DMS79 (cell line): ENCODE data around the gene SMIM5.

Source experiments
- DNase-seq: peaks from one replicate; lab custom pipeline; 2025; lab: John Stamatoyannopoulos, UW

SMIM5 gene

GRCh38 chr17:75667825-75668224 is 34.6 kb downstream of the SMIM5 start:
- no peak for DNase-seq

- DNase-seq, result no peak
Observed at GRCh38 chr17:75668489-75668888, 35.3 kb downstream of the SMIM5 start.

GRCh38 chr17:75670868-75671267 is 37.6 kb downstream of the SMIM5 start:
- DNase-seq, result no peak

GRCh38 chr17:75672011-75672410 is 38.8 kb downstream of the SMIM5 start:
- DNase-seq, result no peak

- no peak for DNase-seq
Observed at GRCh38 chr17:75673487-75673886, 40.3 kb downstream of the SMIM5 start.

GRCh38 chr17:75676461-75676860 is 43.2 kb downstream of the SMIM5 start:
- no peak for DNase-seq

GRCh38 chr17:75679706-75680211 is 46.5 kb downstream of the SMIM5 start:
- no peak for DNase-seq

GRCh38 chr17:75680431-75680830 is 47.2 kb downstream of the SMIM5 start:
- no peak for DNase-seq

GRCh38 chr17:75681289-75681688 is 48.1 kb downstream of the SMIM5 start:
- no peak for DNase-seq

- DNase-seq, result no peak
Observed at GRCh38 chr17:75683583-75683982, 50.3 kb downstream of the SMIM5 start.

- DNase-seq, result no peak
Observed at GRCh38 chr17:75684249-75684648, 51.0 kb downstream of the SMIM5 start.

GRCh38 chr17:75684924-75685323 is 51.7 kb downstream of the SMIM5 start:
- DNase-seq, result no peak

- DNase-seq, result no peak
Observed at GRCh38 chr17:75685499-75685898, 52.3 kb downstream of the SMIM5 start.

GRCh38 chr17:75688209-75688825 is 55.1 kb downstream of the SMIM5 start:
- DNase-seq, result no peak

- DNase-seq, result peak; percentile 35
Observed at GRCh38 chr17:75689441-75689873, 56.2 kb downstream of the SMIM5 start.
